Brain microvascular endothelial cell (primary cell): ENCODE results near the gene TRAF3IP1.

Source experiments
- DNase-seq: peaks from one replicate; pipeline ENCODE4 v3.0.0-alpha.2; 2020
- H3K27ac ChIP-seq: fragments of 250-450 bp; sonication (Bioruptor Pico); 2 replicates; pipeline ENCODE4 v1.5.1; 2020; ENCODE audit warnings: mild to moderate bottlenecking, moderate library complexity
- H3K27me3 ChIP-seq: fragments of 250-450 bp; sonication (Bioruptor Pico); replicated peaks from 2 replicates; pipeline ENCODE4 v1.5.1; 2020; ENCODE audit warnings: mild to moderate bottlenecking
- H3K36me3 ChIP-seq: fragments of 250-450 bp; sonication (Bioruptor Pico); replicated peaks from 2 replicates; pipeline ENCODE4 v1.5.1; 2020; ENCODE audit warnings: mild to moderate bottlenecking
- H3K4me3 ChIP-seq: 2 replicates; pipeline ENCODE4 v1.5.1; 2011; ENCODE audit warnings: low read depth, mild to moderate bottlenecking, control low read depth, low read length, moderate library complexity
- in situ Hi-C: cut with HindIII; loops from 2 replicates; pipeline ENCODE4 v1.10.0; 2017; ENCODE audit warnings: low sequenced_read_pairs, low pct_ligation_motif_present
- TF ChIP-seq, protein P1 (sequence below): IDR thresholded peaks from 2 replicates; pipeline ENCODE4 v1.5.1; 2011; ENCODE audit warnings: low read depth, mild to moderate bottlenecking, moderate library complexity, low read length, control low read depth, inconsistent platforms; ENCODE audit errors: missing control alignments

Gene TRAF3IP1

DNA sequence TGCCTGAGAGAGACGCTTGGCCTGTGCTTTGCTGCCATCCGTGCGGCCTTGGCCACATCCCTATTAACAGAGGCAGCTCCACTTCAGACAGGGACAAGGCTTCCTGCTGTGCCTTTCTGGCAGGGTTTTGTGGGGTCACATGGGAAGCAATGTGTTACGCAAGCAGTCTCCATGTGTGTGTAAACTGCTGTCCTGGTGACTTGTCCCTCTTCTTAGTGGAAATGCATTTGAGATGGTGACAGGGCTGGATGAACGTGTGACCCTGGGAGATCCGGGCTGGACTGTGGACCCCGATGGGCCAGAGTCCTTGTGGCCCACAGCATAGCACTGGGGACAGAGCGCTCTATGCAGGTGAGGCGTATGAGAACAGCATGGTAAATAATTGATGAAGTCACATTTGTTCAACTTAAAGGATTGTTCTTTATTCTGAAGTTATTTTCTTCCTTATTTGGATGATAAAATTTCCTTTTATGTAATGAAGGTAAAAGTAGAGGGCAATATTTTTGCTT, 129.6 kb downstream of the TRAF3IP1 start:
- TF ChIP-seq, protein P1, sequence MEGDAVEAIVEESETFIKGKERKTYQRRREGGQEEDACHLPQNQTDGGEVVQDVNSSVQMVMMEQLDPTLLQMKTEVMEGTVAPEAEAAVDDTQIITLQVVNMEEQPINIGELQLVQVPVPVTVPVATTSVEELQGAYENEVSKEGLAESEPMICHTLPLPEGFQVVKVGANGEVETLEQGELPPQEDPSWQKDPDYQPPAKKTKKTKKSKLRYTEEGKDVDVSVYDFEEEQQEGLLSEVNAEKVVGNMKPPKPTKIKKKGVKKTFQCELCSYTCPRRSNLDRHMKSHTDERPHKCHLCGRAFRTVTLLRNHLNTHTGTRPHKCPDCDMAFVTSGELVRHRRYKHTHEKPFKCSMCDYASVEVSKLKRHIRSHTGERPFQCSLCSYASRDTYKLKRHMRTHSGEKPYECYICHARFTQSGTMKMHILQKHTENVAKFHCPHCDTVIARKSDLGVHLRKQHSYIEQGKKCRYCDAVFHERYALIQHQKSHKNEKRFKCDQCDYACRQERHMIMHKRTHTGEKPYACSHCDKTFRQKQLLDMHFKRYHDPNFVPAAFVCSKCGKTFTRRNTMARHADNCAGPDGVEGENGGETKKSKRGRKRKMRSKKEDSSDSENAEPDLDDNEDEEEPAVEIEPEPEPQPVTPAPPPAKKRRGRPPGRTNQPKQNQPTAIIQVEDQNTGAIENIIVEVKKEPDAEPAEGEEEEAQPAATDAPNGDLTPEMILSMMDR: no peak
- peak overlapping the region; percentile 4 for H3K27ac ChIP-seq
- no peaks in the 10 kb centered on the region for H3K27me3 ChIP-seq
- in situ Hi-C loops: loop anchor here (25.0 kb wide), 1 partner anchor 88 kb away; no protein-coding TSS in a partner anchor
- no peak overlapping the region for H3K4me3 ChIP-seq
- no peak for DNase-seq
- H3K36me3 ChIP-seq: peaks cover 71% of the 10 kb centered on the region

DNA sequence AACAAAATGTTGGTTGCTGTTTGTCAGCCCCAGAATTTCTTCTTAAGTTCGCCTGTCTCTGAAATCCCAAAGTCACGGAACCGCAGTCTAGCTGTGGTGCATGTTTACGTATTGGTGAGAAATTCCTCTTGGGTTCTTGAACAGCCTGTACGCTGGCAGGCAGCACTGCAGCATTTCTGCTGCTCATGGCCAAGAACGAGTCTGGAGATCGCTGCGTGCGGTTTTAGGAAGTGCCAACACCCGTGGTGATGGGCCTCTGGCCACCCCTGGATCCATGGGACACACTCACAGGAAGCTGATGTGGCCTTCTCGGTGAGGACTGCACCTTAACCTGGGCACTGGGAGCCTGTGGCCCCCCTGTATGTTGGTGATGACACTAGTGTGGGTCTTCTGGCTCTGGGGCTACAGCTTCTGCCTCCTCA, 130.1 kb downstream of the TRAF3IP1 start:
- Histone ChIP-seq H3K27me3 (no peaks in the 10 kb centered on the region), H3K4me3 (no peak overlapping the region), H3K27ac (no peak overlapping the region), H3K36me3 (peaks cover 66% of the 10 kb centered on the region)
- no peak for DNase-seq
- TF ChIP-seq, protein P1: no peak
- in situ Hi-C loops: loop anchor here (25.0 kb wide), 1 partner anchor 88 kb away; no protein-coding TSS in a partner anchor
